ENCODE data around the gene PLD6.
A peak's percentile ranks its signal among the peaks of the same experiment; 100 is the strongest.
"Not testable (repeated sequence)": the region's sequence is repeated elsewhere in the genome, so short reads cannot be mapped to it uniquely, and the experiment has no call there.

PLD6 gene

DNA sequence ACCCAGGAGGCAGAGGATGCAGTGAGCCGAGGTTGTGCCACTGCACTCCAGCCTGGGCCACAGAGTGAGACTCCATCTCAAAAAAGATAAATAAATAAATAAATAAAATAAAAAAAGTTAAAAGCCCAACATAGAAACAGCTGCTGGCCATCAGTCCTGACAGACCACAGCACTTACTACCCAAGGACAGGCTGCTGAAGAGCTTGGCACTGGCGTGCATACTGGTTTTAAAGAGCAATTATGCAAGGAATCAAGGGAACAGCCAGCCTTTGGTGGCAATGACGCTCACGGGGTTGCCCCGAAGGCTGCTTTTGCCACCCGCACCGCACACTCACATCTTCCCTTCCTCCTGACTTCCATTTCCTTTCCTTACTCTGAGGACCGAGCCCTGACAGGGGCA is 4.2 kb downstream of the PLD6 start:
- FAIRE-seq (no peak), DNase-seq (ENCODE audit: insufficient read length, low spot score) (no peak)

DNA sequence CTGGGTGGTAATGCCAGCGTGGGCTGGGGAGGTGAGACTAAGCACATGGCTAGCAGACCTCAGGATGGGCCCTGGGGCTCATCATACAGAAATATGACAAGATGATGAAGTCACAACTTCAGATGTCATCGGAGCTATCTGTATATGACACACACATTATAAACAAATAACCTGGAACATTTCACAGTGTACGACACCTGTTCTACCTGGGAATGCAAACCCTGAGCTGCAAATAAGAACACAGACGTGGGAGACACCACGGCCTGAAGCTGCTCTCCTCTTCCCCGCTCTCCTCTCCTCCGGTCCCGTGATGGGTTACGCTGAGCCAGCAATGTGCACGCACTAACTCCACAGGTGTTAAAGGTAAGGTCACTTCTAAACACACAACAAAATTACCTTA is 4.9 kb downstream of the PLD6 start:
- FAIRE-seq, result no peak

DNA sequence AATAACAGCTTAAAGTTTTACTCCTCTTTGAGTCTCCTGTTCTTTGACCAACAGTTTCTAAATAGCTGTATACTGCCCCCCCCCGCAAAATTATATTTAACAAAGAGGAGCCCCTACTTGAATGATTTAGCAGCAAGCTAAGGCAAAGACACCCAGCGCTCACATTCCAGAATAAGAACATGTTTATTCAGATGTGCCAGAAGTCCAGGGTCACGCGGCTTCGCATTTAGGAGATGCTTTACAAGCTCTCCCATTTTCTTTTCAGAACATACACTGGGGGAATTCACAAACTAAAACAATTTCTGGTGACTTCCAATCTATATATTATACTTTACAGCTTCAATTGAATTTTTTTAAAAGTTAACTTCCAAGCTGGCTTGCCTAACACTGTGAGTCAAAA is 5.3 kb downstream of the PLD6 start:
- DNase-seq (ENCODE audit: insufficient read length, low spot score) (no peak), FAIRE-seq (no peak)

More for the DNA sequence above, 4.9 kb downstream of the PLD6 start:
- no peak for DNase-seq (ENCODE audit: insufficient read length, low spot score)

DNA sequence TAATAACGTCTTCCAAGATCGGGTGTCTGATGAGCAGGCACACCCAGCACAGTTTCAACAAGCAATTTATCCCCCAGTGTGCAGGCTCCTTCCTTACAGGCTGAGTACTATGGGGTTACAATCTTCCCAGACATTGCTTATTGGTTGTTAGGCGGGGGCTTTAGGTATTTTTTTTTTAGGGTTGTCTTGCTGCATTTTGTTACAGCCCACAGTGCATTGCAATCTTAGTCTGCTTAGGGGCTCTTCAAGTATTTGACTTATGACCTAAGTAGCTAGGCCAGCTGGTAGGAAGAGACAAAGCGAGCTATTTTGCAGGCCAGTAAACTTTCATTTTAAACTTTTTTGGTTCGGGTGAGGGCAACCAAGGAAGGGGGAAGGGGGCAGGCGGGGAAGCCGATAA is 5.8 kb downstream of the PLD6 start:
- FAIRE-seq (no peak), DNase-seq (ENCODE audit: insufficient read length, low spot score) (no peak)

GRCh38 chr17:17198281-17198680 is 7.9 kb downstream of the PLD6 start:
- no peak for FAIRE-seq

GRCh38 chr17:17196776-17197175 is 9.4 kb downstream of the PLD6 start:
- no peak for DNase-seq (ENCODE audit: insufficient read length, low spot score)
- no peak for FAIRE-seq

More at GRCh38 chr17:17198281-17198680, 7.9 kb downstream of the PLD6 start:
- DNase-seq (ENCODE audit: insufficient read length, low spot score), result no peak

- FAIRE-seq; DNase-seq (ENCODE audit: insufficient read length, low spot score): not testable (repeated sequence)
Measured at GRCh38 chr17:17195466-17195865, 10.7 kb downstream of the PLD6 start.

GRCh38 chr17:17191961-17192381 is 14.2 kb downstream of the PLD6 start:
- FAIRE-seq, result peak; percentile 54
- DNase-seq (ENCODE audit: insufficient read length, low spot score), result no peak

DNA sequence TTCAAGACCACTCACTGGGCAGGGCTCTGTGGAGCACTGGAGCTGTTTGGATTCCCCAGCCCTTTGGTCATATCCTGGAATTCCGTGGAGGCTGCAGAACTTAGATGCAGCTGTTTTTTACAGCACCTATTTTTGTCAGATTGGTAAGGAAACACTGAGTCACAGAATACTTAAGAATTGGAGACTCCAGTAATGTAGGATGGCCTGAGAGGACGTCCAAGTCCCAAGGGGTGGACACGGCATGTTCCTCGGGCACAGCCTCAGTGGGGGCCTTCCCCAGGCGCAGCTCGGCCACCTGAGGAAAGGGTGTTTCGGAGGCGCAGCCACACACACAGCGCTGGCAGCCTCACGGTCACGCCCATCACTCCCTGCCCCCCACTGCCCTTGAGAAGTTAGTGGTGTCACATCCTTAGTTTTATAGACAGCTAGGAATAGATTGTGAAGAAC is 14.8 kb downstream of the PLD6 start:
- DNase-seq (ENCODE audit: insufficient read length, low spot score) (no peak), FAIRE-seq (no peak)

DNA sequence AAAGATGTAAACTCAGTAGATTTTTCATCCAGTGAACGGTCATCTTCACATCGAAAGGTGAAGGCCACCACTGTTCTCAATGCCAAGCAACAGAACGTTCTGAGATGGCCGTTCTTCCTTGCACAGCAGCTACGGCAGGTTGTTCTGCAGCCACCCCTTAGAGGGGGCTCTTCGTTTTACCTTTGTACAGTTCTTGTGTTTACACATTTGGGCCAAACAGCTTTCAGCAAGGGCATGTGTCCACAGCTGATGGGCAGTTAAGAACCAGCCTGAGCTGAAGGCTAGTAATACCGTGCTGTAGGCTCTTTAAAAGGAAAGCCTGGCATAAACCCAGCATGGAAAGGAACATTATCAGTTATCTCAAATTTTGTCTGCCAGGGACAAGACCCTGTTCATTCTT is 15.9 kb downstream of the PLD6 start:
- FAIRE-seq (no peak), DNase-seq (ENCODE audit: insufficient read length, low spot score) (no peak)

GRCh38 chr17:17189559-17189958 is 16.6 kb downstream of the PLD6 start:
- DNase-seq (ENCODE audit: insufficient read length, low spot score), result no peak
- no peak for FAIRE-seq

GRCh38 chr17:17188586-17188985 is 17.5 kb downstream of the PLD6 start:
- DNase-seq (ENCODE audit: insufficient read length, low spot score) (no peak), FAIRE-seq (no peak)

GRCh38 chr17:17186551-17187505 is 19.3 kb downstream of the PLD6 start:
- FAIRE-seq, result no peak
- no peak for DNase-seq (ENCODE audit: insufficient read length, low spot score)

- DNase-seq (ENCODE audit: insufficient read length, low spot score) (peak; percentile 47), FAIRE-seq (peak; percentile 98)
Measured at GRCh38 chr17:17186051-17186450, 20.1 kb downstream of the PLD6 start.

DNA sequence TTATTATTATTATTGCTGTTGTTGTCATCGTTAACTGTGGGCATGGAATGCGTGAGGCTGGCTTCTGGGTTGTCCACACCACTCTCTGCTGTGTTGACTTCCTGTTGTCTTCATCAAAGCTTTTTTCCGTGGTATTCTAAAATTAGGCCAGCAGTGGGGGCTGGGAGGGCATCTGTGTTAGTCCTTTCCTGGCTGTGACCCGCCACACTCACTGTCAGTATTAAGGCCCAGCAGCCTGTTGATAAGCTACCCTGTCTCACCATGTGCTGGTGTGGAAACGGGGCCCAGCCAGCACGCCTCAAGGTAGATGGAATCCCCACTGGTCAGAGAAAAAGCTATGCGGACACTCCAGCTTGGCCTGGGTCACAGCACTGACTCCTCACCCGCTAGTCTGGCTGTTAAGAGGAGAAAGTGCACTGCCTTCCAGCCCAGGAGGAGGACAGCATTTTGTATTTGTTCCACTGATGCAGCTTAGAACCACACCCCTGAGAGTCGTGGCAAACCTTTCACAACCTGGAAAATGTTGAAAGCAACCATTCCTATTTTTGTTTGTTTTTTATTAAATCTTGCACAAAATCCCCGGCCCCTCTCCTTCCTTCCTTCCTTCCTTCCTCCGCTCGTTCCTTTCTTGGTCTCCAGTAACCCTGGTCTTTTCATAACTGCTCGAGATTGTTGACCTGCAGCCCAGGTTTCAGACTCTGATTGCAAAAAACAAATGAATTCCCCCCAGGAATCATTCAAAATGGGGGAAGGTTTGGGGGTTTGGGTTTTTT is 21.0 kb downstream of the PLD6 start:
- DNase-seq (ENCODE audit: insufficient read length, low spot score), result not testable (repeated sequence)
- peak; percentile 75 for FAIRE-seq

DNA sequence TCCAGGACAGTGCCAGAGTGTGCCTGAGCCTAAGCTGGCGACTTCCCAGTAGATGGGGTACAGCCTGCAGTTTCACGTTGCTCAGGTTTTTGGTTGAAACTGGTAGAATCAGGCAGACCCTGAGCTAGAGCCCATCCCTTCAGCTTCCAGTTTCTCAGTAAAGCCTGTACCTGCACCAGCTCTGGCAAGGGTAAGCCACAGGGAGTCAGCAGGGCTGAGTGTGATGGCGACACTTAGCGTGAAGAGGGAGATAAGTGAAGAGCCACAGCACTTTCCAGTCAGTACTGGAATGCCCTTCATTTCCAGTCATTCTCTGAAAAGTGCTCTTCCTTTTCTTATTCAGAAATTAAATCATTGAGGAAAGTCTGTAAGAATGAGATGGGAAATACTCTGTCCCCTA is 22.4 kb downstream of the PLD6 start:
- DNase-seq (ENCODE audit: insufficient read length, low spot score) (no peak), FAIRE-seq (no peak)

GRCh38 chr17:17182598-17183136 is 23.5 kb downstream of the PLD6 start:
- no peak for FAIRE-seq
- no peak for DNase-seq (ENCODE audit: insufficient read length, low spot score)

GRCh38 chr17:17181666-17182597 is 24.2 kb downstream of the PLD6 start:
- no peak for DNase-seq (ENCODE audit: insufficient read length, low spot score)
- FAIRE-seq, result peak; percentile 92

- DNase-seq (ENCODE audit: insufficient read length, low spot score), result no peak
- no peak for FAIRE-seq
Measured at GRCh38 chr17:17180741-17181525, 25.2 kb downstream of the PLD6 start.
